ENCODE data around the gene FBXO34.
"Not testable (repeated sequence)": the region's sequence is repeated elsewhere in the genome, so short reads cannot be mapped to it uniquely, and the experiment has no call there.

The FBXO34 gene

DNA sequence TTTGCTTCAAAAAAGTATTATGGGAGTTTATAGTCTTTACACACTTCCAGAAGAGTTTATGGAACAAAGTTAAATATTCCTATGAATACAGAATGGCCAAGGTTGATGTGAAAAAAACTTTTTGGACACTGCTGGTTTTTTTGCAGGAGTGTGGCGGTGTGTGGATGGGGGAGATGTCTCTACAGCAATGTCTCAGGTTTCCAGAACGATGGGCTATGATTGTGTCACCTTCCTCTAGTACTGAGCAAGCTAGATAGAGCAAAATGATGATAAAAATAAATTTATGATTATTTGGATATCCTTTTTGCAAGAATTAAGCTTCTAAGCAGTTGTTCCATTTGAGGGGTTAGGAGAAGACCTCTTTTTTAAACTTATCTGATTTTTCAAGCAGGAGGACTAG is 37.9 kb downstream of the FBXO34 start:
- DNase-seq (ENCODE audit: low read depth in 2 of 2), result no peak

DNA sequence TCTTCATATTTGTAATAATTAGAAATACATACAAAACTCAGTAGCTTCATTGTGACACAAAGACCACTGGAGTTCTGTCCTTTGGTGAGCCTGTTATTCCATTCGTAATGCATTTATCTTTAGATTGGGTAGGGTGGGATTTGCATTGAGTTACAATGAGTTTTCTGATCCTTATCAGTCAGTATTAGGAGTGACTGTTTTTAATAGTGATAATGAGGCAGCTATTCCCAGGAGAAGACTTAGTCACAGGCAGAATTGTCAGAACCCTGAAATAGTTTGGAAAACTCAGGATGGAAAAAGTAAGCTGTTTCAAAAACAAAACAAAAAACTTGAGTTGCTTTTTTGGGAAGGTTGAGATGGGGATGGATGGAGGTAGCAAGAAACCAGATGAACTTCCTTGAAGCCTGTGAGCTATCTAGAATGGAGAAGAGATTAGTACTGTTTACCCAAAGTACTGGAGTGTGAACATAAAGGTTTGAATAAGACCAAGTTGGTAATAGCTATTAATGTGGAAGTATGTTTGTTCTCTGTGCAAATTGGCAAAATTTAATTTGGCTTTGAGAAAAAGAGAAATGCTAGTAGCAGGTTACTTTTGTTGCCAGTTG is 38.6 kb downstream of the FBXO34 start:
- DNase-seq (ENCODE audit: low read depth in 2 of 2), result no peak

DNA sequence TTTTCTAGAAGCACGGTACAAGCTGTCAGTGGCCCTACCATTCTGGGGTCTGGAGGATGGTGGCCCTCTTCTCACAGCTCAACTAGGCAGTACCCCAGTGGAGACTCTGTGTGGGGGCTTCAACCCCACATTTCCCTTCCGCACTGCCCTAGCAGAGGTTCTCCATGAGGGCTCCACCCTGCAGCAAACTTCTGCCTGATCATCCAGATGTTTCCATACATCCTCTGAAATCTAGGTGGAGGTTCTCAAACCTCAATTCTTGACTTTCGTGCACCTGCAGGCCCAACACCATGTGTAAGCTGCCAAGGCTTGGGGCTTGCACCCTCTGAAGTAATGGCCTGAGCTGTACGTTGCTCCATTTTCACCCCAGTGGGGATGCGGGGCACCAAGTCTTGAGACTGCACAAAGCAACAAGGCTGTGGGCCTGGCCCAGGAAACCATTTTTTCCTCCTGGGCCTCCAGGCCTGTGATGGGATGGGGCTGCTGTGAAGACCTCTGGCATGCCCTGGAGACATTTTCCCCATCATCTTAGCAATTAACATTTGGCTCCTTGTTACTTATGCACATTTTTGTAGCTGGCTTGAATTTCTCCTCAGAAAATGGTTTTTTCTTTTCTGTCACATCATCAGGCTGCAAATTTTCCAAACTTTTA is 41.3 kb downstream of the FBXO34 start:
- DNase-seq (ENCODE audit: low read depth in 2 of 2), result not testable (repeated sequence)

DNA sequence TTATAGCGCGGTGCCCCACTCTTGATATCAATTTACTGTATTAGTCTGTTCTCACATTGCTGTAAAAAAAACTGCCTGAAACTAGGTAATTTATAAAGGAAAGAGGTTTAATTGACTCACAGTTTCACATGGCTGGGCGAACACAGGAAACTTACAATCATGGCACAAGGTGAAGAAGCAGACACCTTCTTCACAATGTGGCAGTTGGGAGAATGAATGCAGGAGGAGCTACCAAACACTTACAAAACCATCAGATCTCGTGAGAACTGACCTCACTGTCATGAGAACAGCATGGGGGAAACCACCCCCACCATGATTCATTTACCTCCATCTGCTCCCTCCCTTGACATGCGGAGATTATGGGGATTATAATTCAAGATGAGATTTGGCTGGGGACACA is 42.3 kb downstream of the FBXO34 start:
- no peak for DNase-seq (ENCODE audit: low read depth in 2 of 2)

DNA sequence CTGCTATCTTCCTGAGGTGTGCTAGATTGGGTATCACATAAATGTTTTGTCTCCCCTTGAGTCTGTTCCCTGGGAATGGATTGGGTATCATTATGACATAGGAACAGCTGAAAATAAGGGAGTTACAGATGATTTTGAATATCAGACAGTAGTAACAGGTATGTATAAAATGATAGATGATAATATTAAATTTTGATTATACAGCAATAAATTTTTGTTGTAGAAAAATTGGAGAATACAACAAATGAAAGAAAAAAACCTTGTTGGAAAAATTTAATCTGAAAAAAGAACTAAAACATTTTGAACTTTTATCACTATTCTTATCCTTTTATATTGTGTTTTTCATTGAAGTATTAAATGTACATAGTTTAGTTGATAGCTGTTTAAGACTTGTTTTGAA is 43.2 kb downstream of the FBXO34 start:
- DNase-seq (ENCODE audit: low read depth in 2 of 2), result no peak

DNA sequence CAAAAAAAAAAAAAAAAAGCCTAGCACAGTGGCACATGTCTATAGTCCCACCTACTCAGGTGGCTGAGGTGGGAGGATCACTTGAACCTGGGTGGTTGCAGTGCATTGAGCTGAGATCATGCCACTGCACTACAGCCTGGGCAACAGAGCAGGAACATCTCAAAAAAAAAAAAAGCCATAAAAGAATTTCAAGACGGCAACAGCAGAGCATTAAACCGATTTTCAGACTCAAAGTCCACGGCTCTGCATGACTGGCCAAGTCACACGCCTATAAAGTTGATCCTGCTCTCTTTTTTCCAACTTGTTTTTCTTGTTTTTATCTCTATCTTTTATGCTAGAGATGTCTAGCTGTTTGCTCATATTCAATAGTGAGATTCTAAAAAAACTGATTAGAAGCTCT is 45.3 kb downstream of the FBXO34 start:
- no peak for DNase-seq (ENCODE audit: low read depth in 2 of 2)

DNA sequence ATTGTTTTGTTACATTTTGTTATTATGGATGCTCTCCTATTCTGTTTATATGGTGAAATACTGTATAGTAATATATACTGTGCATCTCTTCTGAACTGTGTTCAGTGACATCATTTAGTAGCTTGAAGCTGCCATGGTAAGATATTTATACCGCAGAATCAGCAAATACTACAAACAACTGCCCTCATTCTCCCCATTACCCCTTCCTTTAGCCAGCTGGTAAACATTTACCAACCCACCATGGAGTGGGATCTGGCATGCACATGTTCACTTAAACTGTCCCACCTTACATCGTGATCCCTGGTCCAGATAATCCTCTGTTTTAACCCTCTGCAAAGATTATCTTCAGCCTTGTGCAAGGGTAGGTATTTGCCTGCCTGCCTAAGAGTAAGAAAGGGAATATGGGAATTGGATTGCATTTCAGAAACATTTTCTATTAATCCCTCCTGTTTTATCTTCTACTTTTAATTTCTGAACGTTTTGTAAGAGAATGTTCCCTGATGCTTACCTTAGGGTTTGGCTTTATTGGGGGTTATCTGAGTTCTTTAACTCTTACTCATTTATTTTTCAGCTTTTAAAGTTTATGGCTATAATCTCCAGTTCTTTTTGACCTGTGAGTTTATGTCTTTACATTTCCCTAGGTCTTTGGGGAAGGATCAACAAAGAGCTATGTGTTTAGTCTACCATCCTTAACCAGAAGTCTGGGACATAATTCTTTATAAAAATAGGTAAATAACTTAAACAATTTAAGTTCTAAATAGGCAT is 46.5 kb downstream of the FBXO34 start:
- DNase-seq (ENCODE audit: low read depth in 2 of 2), result no peak

DNA sequence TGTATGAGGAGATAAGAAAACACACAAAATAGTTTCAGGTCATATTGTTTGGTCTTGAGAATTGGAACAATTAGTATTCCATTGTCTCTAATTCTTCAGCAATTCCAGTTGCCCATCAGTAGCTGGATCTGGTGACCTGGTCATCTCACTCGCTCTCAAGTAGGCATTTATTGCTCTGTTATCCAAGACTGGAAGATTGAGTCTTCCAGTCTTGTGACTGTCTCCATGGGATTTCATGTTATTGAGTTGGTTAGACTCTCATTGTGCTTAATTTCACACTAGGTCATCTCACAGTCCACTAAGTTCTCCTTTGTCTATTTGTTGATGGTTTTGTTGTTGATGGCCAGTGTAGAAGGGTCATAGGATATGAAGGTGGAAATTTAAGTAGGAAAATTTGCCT is 47.5 kb downstream of the FBXO34 start:
- DNase-seq (ENCODE audit: low read depth in 2 of 2), result no peak

DNA sequence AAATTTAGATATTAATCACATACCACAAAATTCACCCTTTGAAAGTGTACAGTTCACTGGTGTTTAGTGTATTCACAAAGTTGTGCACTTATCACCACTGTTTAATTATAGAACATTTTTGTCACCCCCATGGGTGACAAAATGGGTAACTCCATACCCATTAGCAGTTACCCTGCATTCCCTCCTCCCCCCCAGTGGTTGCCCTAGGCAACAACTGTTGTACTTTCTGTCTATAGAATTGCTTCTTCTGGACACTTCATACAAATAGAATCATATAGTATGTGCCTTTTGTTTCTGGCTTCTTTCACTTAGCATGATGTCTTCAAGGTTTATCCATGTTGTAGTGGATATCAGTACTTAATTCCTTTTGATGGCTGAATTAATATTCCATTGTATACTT is 52.7 kb downstream of the FBXO34 start:
- no peak for DNase-seq (ENCODE audit: low read depth in 2 of 2)

DNA sequence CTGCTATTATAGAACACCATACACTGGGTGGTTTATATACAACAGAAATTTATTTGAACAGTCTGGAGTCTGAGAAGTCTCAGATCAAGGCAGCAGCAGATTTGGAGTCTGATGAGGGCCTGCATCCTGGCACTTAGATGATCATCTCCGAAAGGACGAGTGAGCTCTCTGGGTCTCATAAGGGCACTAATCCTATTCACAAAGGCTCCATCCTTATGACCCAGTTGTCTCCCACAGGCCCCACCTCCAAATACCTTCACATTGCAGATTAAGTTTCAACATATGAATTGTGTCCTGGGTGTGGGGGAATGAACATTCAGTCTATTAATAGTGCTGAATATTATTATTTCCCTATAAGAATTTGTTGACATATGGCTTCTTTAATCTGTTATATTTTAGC is 53.6 kb downstream of the FBXO34 start:
- DNase-seq (ENCODE audit: low read depth in 2 of 2), result no peak

DNA sequence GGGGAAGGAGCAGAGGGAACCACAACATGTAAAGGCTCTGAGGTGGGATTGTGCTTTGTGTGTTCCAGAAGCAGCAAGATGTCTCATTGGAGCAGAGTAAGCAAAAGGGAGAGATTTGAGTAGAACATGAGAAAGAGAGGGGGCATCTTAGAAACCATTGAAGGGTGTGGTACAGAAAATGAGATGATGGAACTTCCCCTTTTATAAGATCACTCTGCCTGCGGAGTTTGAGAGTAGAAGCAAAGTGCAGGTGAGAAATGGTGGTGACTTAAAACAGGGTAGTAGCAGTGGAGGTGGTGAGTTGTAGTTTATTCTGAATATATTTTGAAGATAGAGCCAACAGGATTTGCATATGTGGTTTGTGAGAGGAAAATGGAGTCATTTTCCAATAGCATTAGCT is 56.0 kb downstream of the FBXO34 start:
- no peak for DNase-seq (ENCODE audit: low read depth in 2 of 2)

DNA sequence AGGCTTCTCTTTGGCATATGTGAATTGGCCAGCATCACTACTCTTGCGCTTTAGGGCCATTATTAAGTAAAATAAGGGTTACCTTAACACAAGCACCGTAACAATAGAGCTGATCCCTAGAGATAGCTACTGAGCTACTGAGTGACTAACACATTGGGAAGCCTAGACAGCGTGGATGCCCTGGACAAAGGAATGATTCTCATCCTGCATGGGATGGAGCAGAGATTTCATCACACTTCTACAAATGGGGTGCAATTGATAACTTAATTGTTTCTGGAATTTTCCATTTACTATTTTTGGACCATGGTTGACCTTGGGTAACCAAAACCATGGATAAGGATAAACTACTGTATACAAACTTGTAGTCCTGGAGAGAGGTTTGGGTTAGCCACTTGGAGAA is 57.1 kb downstream of the FBXO34 start:
- no peak for DNase-seq (ENCODE audit: low read depth in 2 of 2)

DNA sequence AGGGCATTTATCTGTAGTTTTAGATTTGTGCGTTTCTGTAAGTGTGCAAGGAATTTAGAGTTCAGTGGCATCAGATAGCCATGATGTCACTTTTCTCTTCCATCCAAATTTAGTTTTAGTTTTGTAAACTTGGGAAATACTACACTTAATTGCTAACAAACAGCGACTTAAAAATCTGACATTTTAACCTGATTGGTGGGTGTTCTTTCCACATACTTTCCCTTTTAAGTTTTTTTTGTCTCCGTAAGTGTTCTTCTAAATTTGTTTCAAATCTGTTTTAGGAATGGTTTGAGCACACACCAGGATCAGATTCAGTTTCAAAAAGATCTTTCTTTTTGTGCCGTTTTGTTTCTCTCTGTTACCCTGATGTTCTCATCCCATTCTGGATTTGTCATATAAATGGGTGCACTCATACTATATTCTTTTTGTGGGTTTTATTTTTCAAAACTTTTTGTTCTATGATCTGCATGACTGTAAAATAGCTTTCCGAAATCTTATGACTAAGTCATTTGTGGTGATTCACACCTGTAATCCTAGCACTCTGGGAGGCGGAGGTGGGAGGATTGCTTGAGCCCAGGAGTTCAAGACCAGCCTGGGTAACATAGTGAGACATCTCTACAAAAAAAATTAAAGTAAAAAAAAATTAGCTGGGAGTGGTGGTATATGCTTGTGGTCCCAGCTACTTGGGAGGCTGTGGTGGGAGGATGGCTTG is 58.9 kb downstream of the FBXO34 start:
- peak in 1 of 2 donors; percentile 40 for DNase-seq (ENCODE audit: low read depth in 2 of 2)

DNA sequence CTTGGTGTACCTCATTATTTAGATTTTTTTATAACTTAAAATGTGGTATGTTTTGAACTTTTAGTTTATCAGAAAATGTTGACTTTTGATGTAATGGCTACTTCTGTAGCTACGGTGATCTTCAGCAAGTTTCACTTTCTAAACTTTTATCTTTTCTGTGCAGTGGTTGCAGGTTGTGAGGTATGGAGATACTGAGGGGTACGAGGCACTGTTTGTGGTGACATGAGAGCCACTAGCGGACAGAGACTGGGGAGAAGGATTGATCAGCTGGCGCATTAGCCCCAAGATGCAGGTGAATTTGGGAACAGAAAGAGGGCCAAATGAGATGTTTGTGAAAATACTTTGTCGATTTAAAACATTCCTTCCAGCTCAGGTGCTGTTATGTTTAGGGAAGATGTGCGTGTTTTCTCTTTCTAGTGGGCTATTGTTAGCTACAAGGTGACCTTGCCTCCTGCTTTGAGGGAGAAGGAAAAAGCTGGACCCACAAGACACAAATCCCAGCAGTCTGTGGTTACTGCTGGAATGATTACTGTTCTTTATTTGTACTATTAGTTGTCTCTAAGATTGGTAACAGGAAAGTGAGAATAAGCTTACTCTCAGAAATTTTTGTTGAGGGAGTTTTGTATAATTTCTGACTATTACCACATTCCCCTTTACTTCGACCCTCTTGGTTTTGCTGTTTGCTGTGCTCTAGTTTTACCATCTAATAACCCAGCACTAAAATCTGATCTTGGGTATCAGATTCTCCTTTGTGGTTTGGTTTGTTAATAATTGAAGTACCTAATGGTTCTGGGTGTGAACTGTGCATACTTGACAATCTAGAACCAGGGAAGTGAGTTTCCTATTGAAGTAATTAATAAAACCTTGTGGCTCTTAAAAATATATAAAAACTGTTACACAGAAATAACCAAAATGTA is 61.7 kb downstream of the FBXO34 start:
- no peak for DNase-seq (ENCODE audit: low read depth in 2 of 2)

DNA sequence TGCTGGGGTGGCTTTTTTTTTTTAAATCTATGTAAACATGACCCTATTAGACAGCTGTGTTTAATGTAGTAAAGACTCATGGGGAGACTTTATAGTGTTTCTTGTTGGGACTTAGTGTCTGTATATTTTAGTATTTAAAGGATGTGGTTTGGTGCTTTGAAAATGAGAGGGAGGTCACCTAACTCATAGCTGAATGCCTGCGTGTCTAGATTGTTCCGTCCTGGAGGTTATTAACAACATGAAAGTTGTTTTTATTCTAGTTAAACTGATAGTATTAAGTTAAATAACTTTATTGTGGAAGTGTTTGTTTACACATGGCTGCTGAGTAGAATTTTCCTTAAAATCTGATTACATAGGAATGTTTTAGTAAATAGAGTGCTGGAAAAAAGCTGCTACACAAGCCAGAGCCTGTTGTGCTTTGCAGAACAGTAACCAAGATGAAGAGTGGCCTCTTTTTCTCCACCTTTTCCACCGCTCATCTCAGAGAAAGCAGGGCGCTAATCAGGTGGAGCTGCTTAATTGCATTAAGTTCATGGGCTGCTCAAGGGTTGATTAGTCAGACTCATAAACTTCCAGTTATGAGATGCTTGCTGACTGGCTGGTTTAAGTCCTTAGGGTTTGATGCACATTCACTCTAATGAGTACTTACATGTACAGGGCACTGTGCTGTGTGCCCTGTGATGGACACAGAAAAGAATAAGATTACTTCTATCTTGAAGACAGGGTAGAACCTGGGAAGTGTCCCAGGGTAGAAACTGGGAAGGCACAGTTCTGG is 62.7 kb downstream of the FBXO34 start:
- no peak for DNase-seq (ENCODE audit: low read depth in 2 of 2)

DNA sequence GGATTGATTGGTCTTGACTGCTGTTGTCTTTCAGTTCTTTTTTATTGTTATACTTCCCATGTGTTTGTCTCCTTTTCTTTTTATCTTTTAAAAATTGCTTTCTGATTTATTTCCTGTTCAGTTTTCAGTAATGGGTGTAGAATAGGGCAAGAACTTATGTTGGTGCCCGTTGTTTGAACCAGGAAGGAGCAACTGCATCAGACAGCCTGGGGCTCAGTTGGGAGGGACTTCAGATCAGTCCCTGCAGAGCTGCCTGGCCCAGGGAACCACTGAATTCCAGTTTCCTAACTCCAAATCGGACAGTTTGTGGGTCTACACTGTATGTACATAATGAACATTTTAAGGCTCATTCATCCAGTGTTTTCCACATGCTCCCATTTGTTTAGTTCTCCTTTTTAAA is 64.9 kb downstream of the FBXO34 start:
- no peak for DNase-seq (ENCODE audit: low read depth in 2 of 2)

DNA sequence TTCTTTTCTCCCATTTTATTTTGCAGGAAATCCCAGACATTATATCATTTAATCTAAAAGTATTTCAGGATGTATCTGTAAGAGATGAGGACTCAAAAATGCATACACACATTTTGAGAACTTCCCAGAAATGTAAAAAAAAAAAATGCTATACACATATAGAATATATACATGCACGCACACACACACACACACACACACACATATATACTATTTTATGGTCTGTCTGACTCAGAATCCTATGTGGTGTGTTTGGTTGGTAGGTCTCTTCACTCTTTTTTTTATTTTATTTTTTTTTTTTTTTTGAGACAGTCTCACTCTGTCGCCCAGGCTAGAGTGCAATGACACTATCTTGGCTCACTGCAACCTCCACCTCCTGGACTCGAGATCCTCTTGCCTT is 65.5 kb downstream of the FBXO34 start:
- DNase-seq (ENCODE audit: low read depth in 2 of 2), result no peak

DNA sequence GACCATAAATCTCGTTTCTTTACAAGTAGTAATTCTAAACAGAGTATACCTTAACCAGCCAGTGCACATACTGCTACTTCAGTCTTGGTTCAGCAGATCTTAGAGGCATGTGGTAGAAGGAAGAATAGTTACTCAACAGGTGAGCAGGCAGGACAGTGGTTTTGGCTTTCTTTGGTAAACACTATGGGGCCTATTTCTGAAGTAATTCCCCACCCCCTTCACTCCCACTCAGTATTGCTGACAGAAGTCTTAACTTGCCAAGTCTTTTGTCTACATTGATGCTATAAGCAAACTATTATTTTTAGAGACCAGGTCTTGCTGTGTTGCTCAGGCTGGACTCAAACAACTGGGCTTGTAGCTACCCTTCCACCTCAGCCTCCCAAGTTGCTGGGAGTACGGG is 68.5 kb downstream of the FBXO34 start:
- peak in 1 of 2 donors; percentile 42 for DNase-seq (ENCODE audit: low read depth in 2 of 2)

DNA sequence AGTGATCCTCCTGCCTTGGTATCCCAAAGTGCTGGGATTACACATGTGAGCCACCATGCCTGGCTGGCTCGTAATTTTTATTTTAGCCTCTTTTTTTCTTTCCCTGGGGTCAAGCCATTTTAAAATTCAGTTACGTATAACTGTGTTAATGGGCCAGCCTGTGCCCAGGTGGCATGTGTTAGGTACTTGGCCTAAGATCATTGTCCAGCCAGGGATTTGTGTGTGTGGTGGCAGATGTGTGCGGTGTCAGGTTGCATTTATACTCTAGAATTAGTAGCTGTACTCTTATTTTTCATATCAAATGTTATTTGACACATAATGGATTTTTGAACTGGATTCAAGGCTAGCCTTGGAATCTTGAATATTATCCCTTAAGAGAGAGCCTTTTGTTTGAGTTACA is 69.3 kb downstream of the FBXO34 start:
- no peak for DNase-seq (ENCODE audit: low read depth in 2 of 2)

DNA sequence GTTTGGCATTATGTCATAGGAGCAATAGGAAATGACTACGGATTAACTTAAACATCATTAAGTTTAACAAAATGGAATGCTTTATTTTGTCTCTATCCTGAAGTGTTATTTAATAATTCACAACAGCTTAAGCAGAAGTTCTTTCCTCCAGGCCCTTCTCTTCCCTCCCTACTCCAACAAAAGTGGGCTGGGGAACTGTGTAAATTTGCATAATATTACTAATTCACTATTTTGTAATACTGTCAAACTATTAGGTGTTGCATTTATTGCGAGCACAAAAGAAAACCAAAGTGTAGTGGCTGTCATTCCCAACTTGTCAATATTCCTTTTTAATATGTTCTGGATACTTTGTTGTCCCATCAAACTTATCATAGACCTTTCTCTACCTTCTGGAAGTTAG is 70.6 kb downstream of the FBXO34 start:
- no peak for DNase-seq (ENCODE audit: low read depth in 2 of 2)
